HG03060 (cell line): ENCODE results near the gene GPR176.

ENCODE experiments used
- ATAC-seq: cut with Tn5 transposase; IDR thresholded peaks from one replicate; pipeline ENCODE4 v1.9.1; 2021; ENCODE audit warnings: low read depth, moderate number of reproducible peaks; ENCODE audit not compliant: unreplicated experiment

Gene GPR176, protein sequence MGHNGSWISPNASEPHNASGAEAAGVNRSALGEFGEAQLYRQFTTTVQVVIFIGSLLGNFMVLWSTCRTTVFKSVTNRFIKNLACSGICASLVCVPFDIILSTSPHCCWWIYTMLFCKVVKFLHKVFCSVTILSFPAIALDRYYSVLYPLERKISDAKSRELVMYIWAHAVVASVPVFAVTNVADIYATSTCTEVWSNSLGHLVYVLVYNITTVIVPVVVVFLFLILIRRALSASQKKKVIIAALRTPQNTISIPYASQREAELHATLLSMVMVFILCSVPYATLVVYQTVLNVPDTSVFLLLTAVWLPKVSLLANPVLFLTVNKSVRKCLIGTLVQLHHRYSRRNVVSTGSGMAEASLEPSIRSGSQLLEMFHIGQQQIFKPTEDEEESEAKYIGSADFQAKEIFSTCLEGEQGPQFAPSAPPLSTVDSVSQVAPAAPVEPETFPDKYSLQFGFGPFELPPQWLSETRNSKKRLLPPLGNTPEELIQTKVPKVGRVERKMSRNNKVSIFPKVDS

DNA sequence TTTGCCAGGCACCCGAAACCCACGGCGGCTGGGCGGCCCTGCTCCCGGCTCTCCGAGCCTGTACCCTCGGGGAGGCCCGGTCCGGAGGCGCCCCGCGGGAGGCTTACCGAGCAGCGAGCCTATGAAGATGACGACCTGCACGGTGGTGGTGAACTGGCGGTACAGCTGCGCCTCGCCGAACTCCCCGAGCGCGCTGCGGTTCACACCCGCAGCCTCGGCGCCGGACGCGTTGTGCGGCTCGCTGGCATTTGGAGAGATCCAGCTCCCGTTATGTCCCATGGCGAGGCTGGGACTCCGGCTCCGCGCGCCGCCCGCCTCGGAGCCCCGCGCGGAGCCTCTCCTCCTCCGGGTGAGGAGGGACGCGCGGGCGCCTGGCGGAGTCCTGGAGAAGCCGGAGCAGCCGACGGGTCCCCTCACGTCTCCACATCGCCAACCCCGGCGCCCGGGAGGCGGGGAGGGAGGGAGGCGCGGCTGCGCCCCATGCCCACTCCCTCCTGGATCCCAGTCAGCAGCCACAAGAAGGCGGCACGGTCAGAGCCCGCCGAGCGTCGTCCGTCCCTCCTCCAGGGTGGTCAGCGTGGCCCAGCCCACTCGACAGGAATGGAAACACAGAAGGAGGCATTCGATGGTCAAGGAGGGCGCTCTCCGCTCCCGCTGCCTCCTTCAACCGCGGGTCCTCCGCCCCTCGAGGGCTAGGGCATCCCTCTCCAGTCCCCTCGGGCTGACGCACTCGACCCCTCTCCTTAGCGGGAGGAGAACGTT lies at the start of gene GPR176:
GPR176 (minus strand) TSS at position 519 of the 762 bp plus-strand sequence; CDS start at position 279, 240 bp downstream.
- ATAC-seq, result no peak

DNA sequence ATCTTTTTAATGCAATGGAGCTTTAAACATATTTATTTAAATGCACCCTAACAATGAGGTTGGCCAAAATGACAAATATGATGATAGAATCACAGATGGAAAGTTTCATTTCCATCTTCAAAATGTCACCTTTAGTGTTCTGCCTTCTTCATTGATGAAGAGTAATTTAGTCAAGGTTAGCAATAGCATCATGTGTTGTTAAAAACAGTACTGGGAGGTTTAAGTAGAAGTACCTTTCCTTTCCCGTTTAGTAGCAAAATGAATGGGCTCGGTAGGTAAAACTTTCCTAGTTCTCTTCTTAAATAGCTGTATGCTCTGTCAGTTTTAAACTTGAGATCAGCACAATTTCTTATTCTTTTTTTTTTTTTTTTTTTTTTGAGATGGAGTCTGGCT lies 48.9 kb upstream of the GPR176 start:
- no peak for ATAC-seq

DNA sequence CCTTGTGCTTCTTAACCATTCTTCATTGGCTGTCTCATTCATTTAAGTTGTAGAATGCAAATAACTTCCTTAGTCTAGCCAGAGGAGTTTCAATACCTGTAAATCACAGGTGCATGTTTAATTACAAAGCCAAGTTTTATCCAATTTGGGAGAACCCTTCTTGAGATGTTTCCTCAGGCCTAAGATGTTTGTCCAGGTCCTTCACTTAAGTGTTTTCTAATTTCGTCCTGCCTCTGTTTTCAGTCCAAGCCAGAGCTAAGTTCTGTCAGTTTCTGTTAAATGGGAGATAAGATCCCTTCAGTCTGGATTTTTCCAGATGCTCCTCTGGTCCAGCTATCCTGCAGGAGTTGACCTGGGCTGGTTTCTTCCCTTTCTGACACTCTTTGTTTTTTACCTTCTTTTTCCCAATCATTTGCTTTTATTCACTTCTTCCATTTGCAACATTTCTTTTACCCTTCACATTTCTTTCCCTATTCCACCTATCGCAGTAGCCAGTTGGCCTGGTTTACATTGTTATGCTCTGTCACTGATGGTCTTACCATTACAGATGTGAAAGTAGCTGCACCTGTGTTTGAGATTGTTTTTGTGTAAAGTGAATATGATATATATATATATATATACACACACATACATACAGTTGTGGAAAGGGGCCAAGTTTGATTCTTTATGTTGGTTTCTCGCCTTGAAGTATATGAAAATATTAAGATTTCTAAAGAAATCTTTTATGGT lies 48.4 kb upstream of the GPR176 start:
- ATAC-seq, result no peak

DNA sequence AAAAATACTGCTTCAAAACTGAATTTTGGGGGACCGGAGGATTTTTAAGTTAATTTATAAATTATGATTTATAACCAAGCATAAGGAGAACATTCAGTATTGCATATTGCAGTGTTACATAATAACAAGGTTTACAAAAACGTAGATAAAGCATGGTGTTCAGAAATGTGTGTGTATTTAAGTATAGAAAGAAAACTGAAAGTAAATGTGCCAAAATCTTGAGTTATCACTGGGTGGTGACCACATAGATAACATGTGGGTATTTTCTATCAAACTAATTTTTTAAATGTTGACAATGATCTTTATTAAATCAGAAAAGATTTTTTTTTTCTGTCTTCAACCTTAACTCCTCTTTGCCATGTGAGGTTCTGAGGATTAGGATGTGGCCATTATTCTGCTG lies 46.5 kb upstream of the GPR176 start:
- ATAC-seq, result no peak

DNA sequence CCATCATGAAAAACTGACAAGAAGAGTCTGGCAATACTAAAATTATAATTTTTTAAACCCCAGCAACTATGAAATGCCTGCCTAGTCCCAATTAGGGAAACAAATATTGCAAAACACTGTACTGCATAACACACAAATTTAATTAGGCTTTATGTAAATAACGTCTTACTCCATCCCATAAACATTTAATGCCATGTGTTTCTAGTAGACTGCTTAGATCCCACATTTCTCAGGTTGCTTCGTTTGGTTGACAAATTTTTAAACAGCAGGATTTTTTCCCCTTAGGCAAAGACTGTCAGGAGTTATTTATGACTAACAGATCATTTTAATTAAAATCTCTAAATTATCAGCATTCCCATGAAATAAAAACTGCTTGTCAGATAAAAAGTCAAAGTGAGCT lies 43.7 kb upstream of the GPR176 start:
- no peak for ATAC-seq

DNA sequence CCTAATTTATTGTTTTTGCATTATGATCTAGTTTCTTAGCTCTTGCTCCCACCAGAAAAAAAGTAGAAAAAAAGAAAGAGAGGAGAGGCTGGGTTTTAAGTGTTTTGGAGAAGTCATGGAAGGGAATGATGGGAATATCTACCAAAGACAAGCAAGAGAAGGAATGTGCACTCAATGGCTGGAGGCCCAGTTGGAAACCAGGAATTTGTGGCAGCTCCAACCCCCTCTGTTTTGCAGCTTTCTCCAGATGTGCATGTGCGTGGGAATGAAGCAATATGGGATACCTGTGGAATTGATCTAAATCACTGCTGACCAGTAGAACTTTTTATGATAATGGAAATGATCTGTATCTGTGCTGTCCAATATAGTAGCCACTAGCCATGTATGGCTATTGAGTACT lies 41.0 kb upstream of the GPR176 start:
- no peak for ATAC-seq

DNA sequence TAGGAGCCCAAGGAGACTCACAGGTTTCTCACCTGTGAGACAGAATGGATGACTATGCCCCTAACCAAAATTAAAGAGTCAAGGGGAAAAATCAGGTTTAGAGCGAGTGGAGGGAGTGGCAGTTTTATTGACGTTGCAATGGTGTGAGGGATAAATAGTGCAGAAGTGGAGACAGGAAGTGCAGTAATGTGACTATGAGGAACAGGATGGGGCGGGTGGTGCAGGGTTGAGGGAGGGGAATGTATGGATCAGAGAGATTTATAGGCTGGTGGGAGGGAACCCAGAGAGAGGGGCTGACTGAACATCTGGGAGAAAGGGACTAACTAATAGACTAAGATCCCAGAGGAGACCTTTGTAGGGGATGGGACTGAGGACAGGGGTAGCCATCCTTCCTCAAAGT lies 40.3 kb upstream of the GPR176 start:
- ATAC-seq, result no peak

DNA sequence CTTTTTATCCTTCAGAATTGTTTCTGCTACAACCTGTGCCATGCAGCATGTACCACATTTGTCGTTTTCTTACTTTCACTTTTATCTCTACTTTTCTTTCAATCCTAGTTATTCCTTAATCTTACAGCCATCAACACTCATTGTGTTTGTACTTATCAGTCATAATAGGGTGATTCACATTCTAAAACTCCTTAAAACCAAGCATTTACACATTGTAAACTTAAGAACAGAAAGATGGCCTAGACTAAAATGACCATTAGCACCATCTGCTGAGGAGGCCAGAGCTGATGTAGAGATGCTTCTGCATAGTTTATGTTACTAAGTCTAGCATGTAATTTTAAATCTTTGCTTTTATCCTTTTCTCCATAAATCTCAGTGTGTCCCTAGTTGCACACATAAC lies 39.3 kb upstream of the GPR176 start:
- ATAC-seq, result no peak

DNA sequence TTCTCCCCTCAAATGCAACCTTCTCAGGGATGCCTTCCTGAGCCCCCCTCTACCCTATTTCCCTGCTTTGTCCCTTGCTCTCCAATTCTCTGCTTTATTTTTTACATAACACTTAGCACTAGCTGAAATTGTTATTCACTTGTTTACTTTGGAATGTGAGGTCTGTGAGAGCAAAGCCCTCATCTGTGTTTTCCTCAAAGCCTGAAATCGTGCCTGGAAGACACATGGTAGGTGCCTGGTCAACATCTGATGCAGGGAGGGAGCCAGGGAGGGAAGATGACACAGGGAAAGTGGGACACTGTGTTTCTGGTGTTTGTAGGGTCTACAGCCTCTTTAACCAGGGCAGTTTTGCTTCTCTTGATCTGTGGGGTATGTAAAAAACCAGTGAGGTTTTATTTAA lies 37.4 kb upstream of the GPR176 start:
- no peak for ATAC-seq

DNA sequence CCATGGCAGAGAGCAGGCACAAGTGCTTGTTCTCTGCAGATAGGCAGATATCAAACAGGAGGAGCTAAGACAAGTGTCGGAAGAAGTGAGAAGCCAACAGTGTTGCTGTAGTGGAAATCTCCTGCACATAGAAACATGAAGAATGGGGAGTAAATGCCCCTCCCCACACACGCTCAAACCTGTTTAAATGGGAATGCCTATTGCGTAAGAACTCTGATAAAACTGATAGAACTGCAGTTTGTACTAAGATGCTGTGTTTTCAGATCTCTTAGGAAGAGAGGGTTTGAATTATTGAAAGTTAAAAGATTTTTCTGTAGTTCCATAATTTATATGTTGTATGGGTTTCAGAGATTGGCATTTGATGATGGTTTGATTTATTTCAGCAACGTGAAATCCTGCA lies 33.5 kb upstream of the GPR176 start:
- no peak for ATAC-seq

DNA sequence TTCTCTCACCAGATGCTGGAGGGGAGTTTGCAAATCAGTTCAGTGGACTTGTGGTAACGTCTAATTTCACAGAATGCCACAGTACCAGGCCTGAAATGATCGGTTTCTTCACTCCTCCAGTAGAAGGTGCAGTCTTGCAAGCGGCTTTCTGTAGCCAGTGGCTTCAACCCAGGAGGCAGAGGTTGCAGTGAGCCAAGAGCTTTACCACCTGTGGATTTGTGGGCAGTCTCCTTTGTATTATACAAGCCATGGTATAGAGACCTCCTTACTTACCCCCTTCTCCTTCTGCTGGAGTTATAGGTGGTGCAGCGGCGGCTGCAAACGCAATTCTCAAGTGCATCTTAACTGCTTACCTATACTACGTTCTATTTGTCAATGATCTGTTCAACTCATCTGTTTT lies 31.5 kb upstream of the GPR176 start:
- ATAC-seq, result no peak

DNA sequence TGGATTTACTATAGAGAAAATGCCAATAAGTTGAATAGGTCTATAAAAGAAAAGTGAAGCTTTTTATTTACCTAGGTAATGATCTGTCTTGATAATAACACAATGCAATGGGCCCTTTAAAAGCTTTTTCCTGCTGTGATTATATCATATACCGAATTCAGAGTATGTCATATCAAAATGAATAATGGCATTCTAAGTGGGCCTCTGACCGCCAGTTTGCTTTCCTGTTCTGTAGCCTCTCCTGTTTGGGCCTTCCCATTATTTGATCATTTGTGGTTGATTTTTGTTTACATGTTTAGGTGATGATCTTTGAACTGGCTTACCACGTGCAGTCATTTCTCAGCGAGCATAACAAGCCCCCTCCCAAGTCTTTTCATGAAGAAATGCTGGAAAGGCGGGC lies 28.8 kb upstream of the GPR176 start:
- no peak for ATAC-seq

DNA sequence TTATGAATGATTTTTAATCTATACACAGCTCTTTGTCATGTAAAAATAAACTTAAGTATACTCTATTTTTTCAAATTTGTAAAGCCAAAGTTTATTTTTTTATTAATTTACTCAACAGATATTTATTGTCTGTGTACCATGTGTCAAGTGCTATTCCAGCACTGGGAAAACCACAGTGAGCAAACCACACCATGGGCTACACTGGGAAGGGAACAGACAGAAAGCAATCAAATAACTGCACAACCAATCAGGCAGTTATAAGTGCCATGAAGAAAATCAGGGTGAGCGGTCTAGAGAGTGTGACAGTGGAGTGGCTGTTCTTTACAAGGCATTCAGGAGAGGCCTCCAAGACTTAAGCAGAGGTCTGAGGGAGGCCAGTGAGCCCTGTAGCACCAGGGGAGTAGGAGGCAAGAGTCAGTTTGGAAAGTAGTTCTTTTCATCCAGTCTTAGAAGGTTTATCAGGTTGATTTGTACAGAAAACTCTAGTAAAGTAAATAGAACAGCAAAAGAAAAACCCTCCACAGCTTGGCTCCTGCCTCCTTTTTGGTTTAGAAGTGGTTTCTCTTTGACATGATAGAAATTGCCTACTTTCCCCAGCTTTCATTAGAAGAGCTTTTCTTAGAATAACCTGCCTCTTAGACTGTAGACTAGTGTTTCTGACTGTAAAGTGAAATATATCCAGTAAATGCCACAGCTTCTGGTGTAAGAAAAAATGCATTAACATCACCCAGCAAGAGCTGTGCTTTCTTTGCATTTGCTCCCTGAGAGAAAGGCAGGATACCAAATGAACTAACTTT lies 27.5 kb upstream of the GPR176 start:
- no peak for ATAC-seq

DNA sequence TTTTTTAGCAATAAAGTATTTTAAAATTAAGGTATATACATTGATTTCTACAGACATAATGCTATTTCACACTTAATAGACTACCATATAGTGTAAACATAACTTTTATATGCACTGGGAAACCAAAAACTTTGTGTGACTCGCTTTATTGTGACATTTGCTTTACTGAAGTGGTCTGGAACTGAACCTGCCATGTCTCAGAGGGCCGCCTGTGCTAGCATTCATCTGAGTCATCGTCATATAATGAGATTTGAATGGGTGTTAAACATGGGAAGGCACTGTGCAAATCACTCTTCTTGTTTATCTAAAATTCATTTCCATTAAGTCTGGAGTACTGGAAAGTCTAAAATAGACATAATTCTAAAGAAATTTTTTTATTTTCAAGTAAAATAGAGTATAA lies 26.8 kb upstream of the GPR176 start:
- ATAC-seq, result no peak

DNA sequence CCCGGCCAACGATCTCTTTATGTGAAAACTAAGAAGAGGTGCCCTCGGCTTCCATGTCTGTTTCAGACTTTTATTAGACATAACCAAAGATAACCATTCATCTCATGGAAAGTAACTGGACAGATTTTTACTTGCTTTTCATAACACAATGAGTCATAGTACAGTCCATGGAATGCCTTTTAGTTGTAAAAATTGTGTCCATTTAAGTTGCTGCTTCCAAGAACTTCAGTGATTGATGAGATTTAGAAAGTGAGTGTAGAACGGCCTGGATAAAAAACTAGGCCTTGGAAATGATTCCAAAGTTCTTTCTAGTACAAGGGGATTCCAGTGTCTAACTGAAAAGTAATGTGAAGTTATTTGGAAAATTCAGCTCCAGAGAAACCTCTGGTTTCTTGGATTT lies 24.7 kb upstream of the GPR176 start:
- ATAC-seq, result no peak

DNA sequence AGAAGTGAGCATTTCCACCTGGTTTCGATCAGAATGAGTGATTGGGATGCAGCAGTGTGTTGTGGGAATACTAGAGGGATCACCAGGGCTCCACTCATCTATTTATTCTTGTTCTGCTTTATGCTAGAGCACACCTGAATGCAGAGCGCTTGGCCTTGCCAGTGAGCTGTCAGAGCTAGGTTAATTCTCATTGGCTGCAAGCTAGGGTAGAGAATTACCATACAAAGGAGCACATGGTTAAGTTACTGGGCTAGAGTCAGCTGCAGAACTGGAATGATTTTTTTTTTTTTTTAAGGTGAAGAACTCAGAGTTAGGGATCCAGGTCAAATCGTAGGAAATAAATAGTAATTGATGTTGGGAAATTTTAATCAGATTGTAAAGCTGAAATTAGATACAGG lies 22.7 kb upstream of the GPR176 start:
- no peak for ATAC-seq

DNA sequence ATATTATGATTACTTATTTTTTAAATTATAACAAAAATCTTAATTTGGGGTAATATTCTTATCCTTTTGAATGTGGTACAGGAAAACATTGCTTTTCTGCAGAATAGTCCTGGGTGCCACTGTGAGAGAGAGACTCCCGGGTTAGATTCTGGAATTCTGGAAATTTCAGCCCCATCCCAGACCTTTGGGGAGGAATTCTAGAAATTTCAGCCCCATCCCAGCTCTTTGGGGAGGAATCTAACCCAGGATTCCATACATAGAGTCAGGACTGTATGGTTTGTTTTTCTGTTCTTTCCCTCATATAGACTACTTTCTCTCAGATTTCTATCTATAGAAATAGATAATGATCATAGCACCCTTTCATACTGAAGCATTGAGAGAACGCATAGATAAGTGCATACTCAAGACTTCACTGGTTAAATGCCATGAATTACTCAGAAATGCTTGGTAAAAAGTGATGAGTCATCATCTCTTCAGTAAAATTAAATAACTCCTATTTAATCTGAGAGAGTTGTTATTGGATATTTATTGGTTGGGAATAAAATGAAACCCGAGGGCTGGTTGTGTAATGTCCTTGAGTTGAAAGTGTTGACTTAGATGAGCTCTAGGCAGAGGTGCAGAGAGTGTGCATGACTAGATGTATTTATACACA lies 22.2 kb upstream of the GPR176 start:
- ATAC-seq, result no peak

DNA sequence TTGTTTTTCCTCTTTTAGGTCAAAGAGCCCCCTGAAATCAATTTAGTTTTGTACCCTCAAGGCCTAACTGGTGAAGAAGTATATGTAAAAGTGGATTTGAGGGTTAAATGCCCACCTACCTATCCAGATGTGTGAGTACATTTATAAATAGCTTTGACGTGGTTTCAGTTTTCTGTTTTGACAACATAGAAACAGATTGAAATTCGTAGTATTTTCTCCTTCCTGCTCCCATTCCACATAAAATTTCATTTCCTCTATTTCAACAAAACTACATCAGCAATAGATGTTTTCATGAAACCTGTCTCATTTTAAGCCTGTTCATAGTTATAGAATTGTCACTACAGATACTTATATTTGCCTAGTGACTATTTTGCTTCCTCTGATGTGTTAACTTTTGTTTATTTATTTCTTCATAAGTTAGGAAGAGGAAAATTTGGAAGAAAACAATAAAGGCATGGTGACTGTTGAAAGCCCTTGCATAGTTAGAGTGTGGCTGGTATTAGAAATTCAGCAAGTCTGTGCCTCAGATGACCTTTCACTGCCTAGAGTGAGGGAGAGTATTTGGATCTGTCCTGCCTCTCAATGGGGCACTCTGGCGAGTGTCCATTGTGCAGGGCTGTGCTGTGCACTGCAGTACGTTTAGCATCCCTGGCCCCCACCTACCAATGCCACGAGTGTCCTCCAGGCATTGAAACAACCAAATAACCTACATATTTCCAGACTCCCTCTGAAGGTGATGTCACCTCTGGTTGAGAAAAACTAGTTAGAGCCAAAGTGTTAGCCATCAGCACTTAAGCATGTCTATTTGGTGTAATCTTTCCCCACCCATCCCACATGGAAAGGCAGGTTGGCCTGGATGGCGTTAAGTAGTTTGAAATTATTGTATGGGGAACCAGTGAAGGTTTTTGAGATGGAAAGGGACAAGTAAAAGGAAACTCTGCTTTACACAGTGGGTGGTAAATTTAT lies 19.7 kb upstream of the GPR176 start:
- ATAC-seq, result no peak

DNA sequence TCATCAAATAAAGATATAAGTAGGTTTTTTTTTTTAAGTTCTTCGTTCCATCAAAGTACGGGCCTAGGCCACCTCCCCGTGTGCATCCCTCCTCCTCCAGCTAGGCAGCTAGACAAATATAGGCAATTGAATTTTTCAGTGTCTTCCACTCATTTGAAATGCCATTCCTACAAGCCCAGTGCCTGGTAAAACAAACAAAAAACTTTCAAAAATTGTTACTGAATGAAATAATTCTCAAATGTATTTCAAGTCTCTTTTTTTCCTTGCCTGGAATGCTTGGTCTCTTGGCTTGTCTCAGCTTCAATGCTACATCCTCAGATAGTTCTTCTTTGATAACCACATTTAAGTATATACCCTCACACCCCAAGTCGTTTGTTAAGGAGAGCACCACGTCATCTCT lies 17.6 kb upstream of the GPR176 start:
- no peak for ATAC-seq
